HL-60 (cell line): Measurements from ENCODE around the gene ARFGEF3.

Source experiments
- CTCF ChIP-seq: IDR thresholded peaks from one replicate; pipeline ENCODE4 v1.5.1; 2011; ENCODE audit warnings: low read length, control low read depth, inconsistent platforms; ENCODE audit not compliant: insufficient read depth
- GABPA ChIP-seq: IDR thresholded peaks from 2 replicates; pipeline ENCODE4 v1.6.1; 2012; ENCODE audit warnings: low read depth
- POLR2AphosphoS5 ChIP-seq: IDR thresholded peaks from 2 replicates; pipeline ENCODE4 v1.6.1; 2012; ENCODE audit warnings: low read depth
- REST ChIP-seq: IDR thresholded peaks from 2 replicates; pipeline ENCODE4 v1.6.1; 2012; ENCODE audit warnings: low read depth; ENCODE audit not compliant: insufficient replicate concordance
- SPI1 ChIP-seq: IDR thresholded peaks from 2 replicates; pipeline ENCODE4 v1.6.1; 2012; ENCODE audit warnings: low read depth, mild to moderate bottlenecking, borderline replicate concordance

GRCh38 chr6:138377042-138377441 is 215.3 kb downstream of the ARFGEF3 start:
- TF ChIP-seq CTCF, result no peak
- no peak for TF ChIP-seq GABPA
- TF ChIP-seq POLR2AphosphoS5, result no peak
- no peak for TF ChIP-seq REST
- TF ChIP-seq SPI1, result no peak
